ENCODE data around the gene MYH1.

Gene MYH1

GRCh38 chr17:10482252-10482651 is 36.1 kb downstream of the MYH1 start:
- no peaks in the 10 kb centered on the region for H3K79me1 ChIP-seq (ENCODE audit: low read length)
- H4K12ac ChIP-seq (ENCODE audit: low read depth, low read length) = no peak overlapping the region
- no peak overlapping the region for H3K4me2 ChIP-seq (ENCODE audit: low read length)
- H3K9me3 ChIP-seq (ENCODE audit: insufficient read depth, low read depth, low read length) = peaks cover 2% of the 10 kb centered on the region
- H4K91ac ChIP-seq (ENCODE audit: low read depth, low read length) = no peak overlapping the region
- H3K4ac ChIP-seq (ENCODE audit: low read depth, low read length) = no peak overlapping the region
- H3K36me3 ChIP-seq (ENCODE audit: control insufficient read depth in 1 of 2, insufficient read depth in 2 of 2, low read length in 2 of 2) = peaks cover 0 to 1% of the 10 kb centered on the region in 2 experiments
- H3K4me1 ChIP-seq (ENCODE audit: control insufficient read depth in 1 of 2, insufficient read depth in 2 of 2, low read length in 2 of 2) = no peaks in the 10 kb centered on the region
- no peak overlapping the region for H2AFZ ChIP-seq (ENCODE audit: insufficient read depth, low read length, poor library complexity)
- H2AK5ac ChIP-seq (ENCODE audit: low read length) = no peak overlapping the region
- no peak overlapping the region for H3K4me3 ChIP-seq (ENCODE audit: low read depth, low read length)
- H3K9ac ChIP-seq (ENCODE audit: low read length) = no peak overlapping the region
- H3K14ac ChIP-seq (ENCODE audit: low read length) = no peak overlapping the region
- H4K8ac ChIP-seq (ENCODE audit: low read depth, low read length) = no peak overlapping the region
- H3K79me2 ChIP-seq (ENCODE audit: control insufficient read depth, insufficient read depth, low read length, poor library complexity) = no peaks in the 10 kb centered on the region
- H2BK120ac ChIP-seq (ENCODE audit: insufficient read depth, low read length, poor library complexity) = no peak overlapping the region
- H3K27ac ChIP-seq (ENCODE audit: low read depth, low read length) = no peak overlapping the region
- H3K27me3 ChIP-seq (ENCODE audit: insufficient read depth, low read length) = no peaks in the 10 kb centered on the region
- DNase-seq = no peak
- WGBS (ENCODE audit: extremely low coverage, insufficient coverage, insufficient read length) = no CpG with 5 or more reads among the region's 1 CpG
- no peak overlapping the region for H2BK5ac ChIP-seq (ENCODE audit: low read depth, low read length, poor library complexity)
- no peak overlapping the region for H3K23ac ChIP-seq (ENCODE audit: low read length)
- no peak overlapping the region for H3K18ac ChIP-seq (ENCODE audit: low read length)
- H2BK12ac ChIP-seq (ENCODE audit: low read length) = no peak overlapping the region

DNA sequence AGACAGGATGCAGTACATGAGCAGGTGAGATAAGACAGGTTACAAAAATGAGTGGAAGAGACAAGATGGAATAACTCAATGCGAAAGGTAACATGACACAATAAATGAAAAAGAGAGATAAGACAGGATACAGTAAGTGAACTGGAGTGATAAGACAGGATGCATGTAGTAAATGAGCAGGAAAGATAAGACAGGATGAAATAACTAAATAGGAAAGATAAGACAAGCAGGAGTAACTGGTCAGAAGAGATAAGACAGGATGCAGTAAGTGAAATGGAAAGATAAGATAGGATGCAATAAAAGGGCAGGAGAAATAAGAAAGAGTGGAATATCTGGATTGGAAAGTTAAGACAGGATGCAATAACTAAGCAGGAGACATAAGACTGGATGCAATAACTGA is 40.6 kb downstream of the MYH1 start:
- Histone ChIP-seq H2BK120ac (ENCODE audit: insufficient read depth, low read length, poor library complexity) (no peak overlapping the region), H4K91ac (ENCODE audit: low read depth, low read length) (no peak overlapping the region), H3K9ac (ENCODE audit: low read length) (no peak overlapping the region), H3K27ac (ENCODE audit: low read depth, low read length) (no peak overlapping the region), H3K79me1 (ENCODE audit: low read length) (no peaks in the 10 kb centered on the region), H3K79me2 (ENCODE audit: control insufficient read depth, insufficient read depth, low read length, poor library complexity) (no peaks in the 10 kb centered on the region), H3K9me3 (ENCODE audit: insufficient read depth, low read depth, low read length) (peaks cover 2% of the 10 kb centered on the region), H2AFZ (ENCODE audit: insufficient read depth, low read length, poor library complexity) (no peak overlapping the region), H4K8ac (ENCODE audit: low read depth, low read length) (no peak overlapping the region), H3K14ac (ENCODE audit: low read length) (no peak overlapping the region), H2BK12ac (ENCODE audit: low read length) (no peak overlapping the region), H3K4me1 (ENCODE audit: control insufficient read depth in 1 of 2, insufficient read depth in 2 of 2, low read length in 2 of 2) (no peaks in the 10 kb centered on the region), H3K36me3 (ENCODE audit: control insufficient read depth in 1 of 2, insufficient read depth in 2 of 2, low read length in 2 of 2) (peaks cover 0 to 1% of the 10 kb centered on the region in 2 experiments), H3K4me3 (ENCODE audit: low read depth, low read length) (no peak overlapping the region), H3K4me2 (ENCODE audit: low read length) (no peak overlapping the region), H3K18ac (ENCODE audit: low read length) (no peak overlapping the region), H3K27me3 (ENCODE audit: insufficient read depth, low read length) (no peaks in the 10 kb centered on the region), H3K23ac (ENCODE audit: low read length) (no peak overlapping the region), H3K4ac (ENCODE audit: low read depth, low read length) (no peak overlapping the region), H2AK5ac (ENCODE audit: low read length) (no peak overlapping the region), H2BK5ac (ENCODE audit: low read depth, low read length, poor library complexity) (no peak overlapping the region), H4K12ac (ENCODE audit: low read depth, low read length) (no peak overlapping the region)
- no peak for DNase-seq
- no CpG with 5 or more reads among the region's 1 CpG for WGBS (ENCODE audit: extremely low coverage, insufficient coverage, insufficient read length)

DNA sequence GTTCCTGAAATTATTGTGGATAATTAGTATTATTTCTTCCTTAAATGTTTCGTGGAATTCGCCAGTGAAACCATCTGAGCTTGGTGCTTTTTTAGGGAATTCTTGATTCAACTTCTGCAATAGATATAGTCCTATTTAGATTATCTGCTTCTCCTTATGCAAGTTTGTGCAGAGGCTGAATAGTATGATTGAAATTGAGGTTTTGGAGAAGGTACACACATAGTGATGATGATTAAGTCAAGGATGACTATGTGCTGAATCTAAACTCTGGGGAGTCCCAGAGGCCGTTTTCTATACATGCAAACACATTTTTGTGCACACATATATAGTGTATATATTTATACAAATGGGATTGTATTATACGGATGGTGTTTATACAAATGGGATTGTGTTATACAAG is 43.8 kb downstream of the MYH1 start:
- Histone ChIP-seq H3K79me2 (ENCODE audit: control insufficient read depth, insufficient read depth, low read length, poor library complexity) (no peaks in the 10 kb centered on the region), H3K9ac (ENCODE audit: low read length) (no peak overlapping the region), H3K14ac (ENCODE audit: low read length) (no peak overlapping the region), H4K91ac (ENCODE audit: low read depth, low read length) (no peak overlapping the region), H3K27me3 (ENCODE audit: insufficient read depth, low read length) (no peaks in the 10 kb centered on the region), H3K9me3 (ENCODE audit: insufficient read depth, low read depth, low read length) (no peaks in the 10 kb centered on the region), H2AFZ (ENCODE audit: insufficient read depth, low read length, poor library complexity) (no peak overlapping the region), H2AK5ac (ENCODE audit: low read length) (no peak overlapping the region), H2BK12ac (ENCODE audit: low read length) (no peak overlapping the region), H3K4me3 (ENCODE audit: low read depth, low read length) (no peak overlapping the region), H3K4ac (ENCODE audit: low read depth, low read length) (no peak overlapping the region), H3K23ac (ENCODE audit: low read length) (no peak overlapping the region), H2BK120ac (ENCODE audit: insufficient read depth, low read length, poor library complexity) (no peak overlapping the region), H3K27ac (ENCODE audit: low read depth, low read length) (no peak overlapping the region), H4K8ac (ENCODE audit: low read depth, low read length) (no peak overlapping the region), H4K12ac (ENCODE audit: low read depth, low read length) (no peak overlapping the region), H3K36me3 (ENCODE audit: control insufficient read depth in 1 of 2, insufficient read depth in 2 of 2, low read length in 2 of 2) (no peaks in the 10 kb centered on the region), H3K79me1 (ENCODE audit: low read length) (no peaks in the 10 kb centered on the region), H3K18ac (ENCODE audit: low read length) (no peak overlapping the region), H2BK5ac (ENCODE audit: low read depth, low read length, poor library complexity) (no peak overlapping the region), H3K4me1 (ENCODE audit: control insufficient read depth in 1 of 2, insufficient read depth in 2 of 2, low read length in 2 of 2) (no peaks in the 10 kb centered on the region), H3K4me2 (ENCODE audit: low read length) (no peak overlapping the region)
- no peak for DNase-seq
- WGBS (ENCODE audit: extremely low coverage, insufficient coverage, insufficient read length) = no CpG with 5 or more reads among the region's 4 CpGs

- no peak overlapping the region for H3K18ac ChIP-seq (ENCODE audit: low read length)
- no peaks in the 10 kb centered on the region for H3K27me3 ChIP-seq (ENCODE audit: insufficient read depth, low read length)
- no peak overlapping the region for H3K23ac ChIP-seq (ENCODE audit: low read length)
- no peak overlapping the region for H3K9ac ChIP-seq (ENCODE audit: low read length)
- no peaks in the 10 kb centered on the region for H3K4me1 ChIP-seq (ENCODE audit: control insufficient read depth in 1 of 2, insufficient read depth in 2 of 2, low read length in 2 of 2)
- H4K8ac ChIP-seq (ENCODE audit: low read depth, low read length) = no peak overlapping the region
- H3K9me3 ChIP-seq (ENCODE audit: insufficient read depth, low read depth, low read length) = no peaks in the 10 kb centered on the region
- H2AK5ac ChIP-seq (ENCODE audit: low read length) = no peak overlapping the region
- no peak overlapping the region for H2AFZ ChIP-seq (ENCODE audit: insufficient read depth, low read length, poor library complexity)
- no peaks in the 10 kb centered on the region for H3K79me1 ChIP-seq (ENCODE audit: low read length)
- no peak overlapping the region for H3K4me2 ChIP-seq (ENCODE audit: low read length)
- no peak overlapping the region for H2BK5ac ChIP-seq (ENCODE audit: low read depth, low read length, poor library complexity)
- WGBS (ENCODE audit: extremely low coverage, insufficient coverage, insufficient read length) = no CpG with 5 or more reads among the region's 1 CpG
- no peak overlapping the region for H3K4ac ChIP-seq (ENCODE audit: low read depth, low read length)
- H3K27ac ChIP-seq (ENCODE audit: low read depth, low read length) = no peak overlapping the region
- no peak overlapping the region for H2BK120ac ChIP-seq (ENCODE audit: insufficient read depth, low read length, poor library complexity)
- H4K91ac ChIP-seq (ENCODE audit: low read depth, low read length) = no peak overlapping the region
- H3K4me3 ChIP-seq (ENCODE audit: low read depth, low read length) = no peak overlapping the region
- no peak overlapping the region for H3K14ac ChIP-seq (ENCODE audit: low read length)
- H2BK12ac ChIP-seq (ENCODE audit: low read length) = no peak overlapping the region
- no peaks in the 10 kb centered on the region for H3K79me2 ChIP-seq (ENCODE audit: control insufficient read depth, insufficient read depth, low read length, poor library complexity)
- no peak overlapping the region for H4K12ac ChIP-seq (ENCODE audit: low read depth, low read length)
- H3K36me3 ChIP-seq (ENCODE audit: control insufficient read depth in 1 of 2, insufficient read depth in 2 of 2, low read length in 2 of 2) = no peaks in the 10 kb centered on the region
- DNase-seq = peak in 1 of 2 donors; percentile 8
Observed at GRCh38 chr17:10471858-10472257, 46.5 kb downstream of the MYH1 start.

Measured in trophoblast cell (in vitro differentiated cells and primary cell).